OCI-LY7 (cell line): ENCODE measurements around the gene RPL26. TPM values are rescaled to one million over a fixed set of nuclear protein-coding genes. Genes with fewer than 3 reads are reported as not detected.

ENCODE experiments used
- BruUV-seq: library from RNA; stranded (reverse); fragments of 400-500 nt; replicated peaks from 2 replicates; lab custom pipeline; 2021; lab: Mats Ljungman, UMichigan
- CTCF ChIA-PET: fragments of 300-600 bp; sonication (Branson Sonifier 250); formaldehyde crosslinking; loops from one replicate; lab custom pipeline; 2022; ENCODE audit warnings: antibody characterized with exemption; ENCODE audit not compliant: unreplicated experiment; lab: Charles Lee
- POLR2A ChIA-PET: fragments of 300-600 bp; sonication (Branson Sonifier 250); formaldehyde crosslinking; loops from one replicate; lab custom pipeline; 2022; ENCODE audit warnings: antibody characterized with exemption; lab: Charles Lee
- DNase-seq: peaks from one replicate; pipeline ENCODE4 v3.0.0-alpha.2; 2015; ENCODE audit warnings: low spot score
- H2AFZ ChIP-seq: fragments of 200-600 bp; sonication (generic), shearing (Covaris generic); 2 replicates; pipeline ENCODE4 v1.6.1; 2014; ENCODE audit warnings: mild to moderate bottlenecking, antibody characterized with exemption, low read length, moderate library complexity
- H3K27ac ChIP-seq: fragments of 200-600 bp; sonication (generic); 2 replicates; pipeline ENCODE4 v1.5.1; 2014; ENCODE audit warnings: mixed run types, low read depth, mild to moderate bottlenecking, moderate library complexity, low read length, inconsistent platforms; ENCODE audit not compliant: poor library complexity, severe bottlenecking
- H3K36me3 ChIP-seq: fragments of 200-600 bp; sonication (generic); 2 replicates; pipeline ENCODE4 v1.6.1; 2014; ENCODE audit warnings: mild to moderate bottlenecking, antibody characterized with exemption, low read length, moderate library complexity, mixed read lengths; ENCODE audit not compliant: insufficient read depth
- H3K4me1 ChIP-seq: fragments of 200-600 bp; sonication (generic); 2 replicates; pipeline ENCODE4 v1.5.1; 2014; ENCODE audit warnings: mild to moderate bottlenecking, low read length; ENCODE audit not compliant: insufficient read depth, poor library complexity, severe bottlenecking
- H3K4me2 ChIP-seq: fragments of 200-600 bp; sonication (generic); 2 replicates; pipeline ENCODE4 v1.6.1; 2014; ENCODE audit warnings: mild to moderate bottlenecking, low read length
- H3K4me3 ChIP-seq: fragments of 200-600 bp; sonication (generic); 2 replicates; pipeline ENCODE4 v1.5.1; 2014; ENCODE audit warnings: mild to moderate bottlenecking, low read depth, low read length; ENCODE audit not compliant: poor library complexity, severe bottlenecking
- H3K79me2 ChIP-seq: fragments of 200-600 bp; sonication (generic); 2 replicates; pipeline ENCODE4 v1.6.1; 2016; ENCODE audit warnings: low read depth, mild to moderate bottlenecking, low read length, moderate library complexity, mixed read lengths; ENCODE audit not compliant: insufficient read depth
- H3K9me2 ChIP-seq: fragments of 200-600 bp; sonication (generic); 2 replicates; pipeline ENCODE4 v1.6.1; 2016; ENCODE audit warnings: mild to moderate bottlenecking, low read length, mixed read lengths; ENCODE audit not compliant: insufficient read depth
- H3K9me3 ChIP-seq: fragments of 200-600 bp; sonication (generic); 2 replicates; pipeline ENCODE4 v1.6.1; 2014; ENCODE audit warnings: mild to moderate bottlenecking, mixed run types, low read length, mixed read lengths
- H4K20me1 ChIP-seq: fragments of 200-600 bp; sonication (generic); 2 replicates; pipeline ENCODE4 v1.6.1; 2014; ENCODE audit warnings: mild to moderate bottlenecking, antibody characterized with exemption, low read length, moderate library complexity, mixed read lengths; ENCODE audit not compliant: insufficient read depth
- EZH2phosphoT487 ChIP-seq: fragments of 200-600 bp; sonication (generic); IDR thresholded peaks from 2 replicates; pipeline ENCODE4 v1.6.1; 2018; ENCODE audit warnings: low read depth, borderline replicate concordance, mild to moderate bottlenecking, mixed run types, antibody characterized with exemption, low read length, moderate library complexity, mixed read lengths
- intact Hi-C: fragments of 100-400 bp; cut with micrococcal nuclease; formaldehyde crosslinking; loops from one replicate; pipeline ENCODE4 v1.10.0; 2022; ENCODE audit not compliant: unreplicated experiment
- total RNA-seq, 2 experiments: library from RNA; depleted of rRNA in 1 of 2; stranded (reverse); fragments of >200 nt in 1 of 2; shearing (Covaris generic) in 1 of 2; gene quantifications; 2 replicates each; pipeline ENCODE4 v1.2.3, GENCODE V29; 2014 to 2022
- TF ChIP-seq, protein P1 (sequence below): fragments of 200-600 bp; sonication (generic); conservative IDR thresholded peaks from 2 replicates; pipeline ENCODE4 v1.5.1; 2014; ENCODE audit warnings: mild to moderate bottlenecking, antibody characterized with exemption, low read length, moderate library complexity, mixed read lengths

Gene RPL26
- total RNA-seq, 2 experiments from 2014 or later: 3,139 to 4,013 TPM

DNA sequence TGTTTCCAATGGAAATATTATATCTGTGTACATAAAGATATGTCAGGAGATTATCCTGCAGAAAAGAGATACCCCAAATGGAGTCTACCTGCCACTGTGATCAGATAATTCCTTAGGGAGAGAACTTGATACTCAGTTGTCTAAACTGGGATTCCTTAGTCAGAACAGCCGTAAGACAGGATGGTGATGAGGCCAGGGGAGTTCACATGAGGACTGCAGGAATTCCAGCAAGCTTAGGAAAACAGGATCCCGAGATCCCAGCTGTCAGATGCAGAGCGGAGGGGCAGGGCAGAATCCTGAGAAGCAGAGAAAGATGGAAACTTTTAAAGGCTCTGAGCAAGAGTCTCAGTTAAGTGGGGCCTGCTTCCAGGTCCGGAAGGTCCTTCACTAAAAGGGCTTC is 11.2 kb downstream of the RPL26 start:
- peaks cover 24% of the 10 kb centered on the region for H3K36me3 ChIP-seq
- no peak overlapping the region for H3K27ac ChIP-seq
- H3K4me1 ChIP-seq: peaks cover 10% of the 10 kb centered on the region
- no peaks in the 10 kb centered on the region for H3K9me3 ChIP-seq
- no peaks in the 10 kb centered on the region for H4K20me1 ChIP-seq
- no peak overlapping the region for H3K4me2 ChIP-seq
- DNase-seq: no peak
- intact Hi-C loops: no loop called here
- BruUV-seq: no TSS peak
- no peak overlapping the region for H3K4me3 ChIP-seq
- no peaks in the 10 kb centered on the region for H3K79me2 ChIP-seq
- H2AFZ ChIP-seq: no peak overlapping the region
- TF ChIP-seq EZH2phosphoT487: no peak
- TF ChIP-seq, protein P1, sequence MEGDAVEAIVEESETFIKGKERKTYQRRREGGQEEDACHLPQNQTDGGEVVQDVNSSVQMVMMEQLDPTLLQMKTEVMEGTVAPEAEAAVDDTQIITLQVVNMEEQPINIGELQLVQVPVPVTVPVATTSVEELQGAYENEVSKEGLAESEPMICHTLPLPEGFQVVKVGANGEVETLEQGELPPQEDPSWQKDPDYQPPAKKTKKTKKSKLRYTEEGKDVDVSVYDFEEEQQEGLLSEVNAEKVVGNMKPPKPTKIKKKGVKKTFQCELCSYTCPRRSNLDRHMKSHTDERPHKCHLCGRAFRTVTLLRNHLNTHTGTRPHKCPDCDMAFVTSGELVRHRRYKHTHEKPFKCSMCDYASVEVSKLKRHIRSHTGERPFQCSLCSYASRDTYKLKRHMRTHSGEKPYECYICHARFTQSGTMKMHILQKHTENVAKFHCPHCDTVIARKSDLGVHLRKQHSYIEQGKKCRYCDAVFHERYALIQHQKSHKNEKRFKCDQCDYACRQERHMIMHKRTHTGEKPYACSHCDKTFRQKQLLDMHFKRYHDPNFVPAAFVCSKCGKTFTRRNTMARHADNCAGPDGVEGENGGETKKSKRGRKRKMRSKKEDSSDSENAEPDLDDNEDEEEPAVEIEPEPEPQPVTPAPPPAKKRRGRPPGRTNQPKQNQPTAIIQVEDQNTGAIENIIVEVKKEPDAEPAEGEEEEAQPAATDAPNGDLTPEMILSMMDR: no peak
- POLR2A ChIA-PET: interaction anchor here (0.6 to 1.0 kb wide), 2 partner anchors 10 to 459 kb away, joined by 3 to 6 read pairs; no protein-coding TSS in a partner anchor
- CTCF ChIA-PET: no interaction called here
- H3K9me2 ChIP-seq: no peaks in the 10 kb centered on the region

DNA sequence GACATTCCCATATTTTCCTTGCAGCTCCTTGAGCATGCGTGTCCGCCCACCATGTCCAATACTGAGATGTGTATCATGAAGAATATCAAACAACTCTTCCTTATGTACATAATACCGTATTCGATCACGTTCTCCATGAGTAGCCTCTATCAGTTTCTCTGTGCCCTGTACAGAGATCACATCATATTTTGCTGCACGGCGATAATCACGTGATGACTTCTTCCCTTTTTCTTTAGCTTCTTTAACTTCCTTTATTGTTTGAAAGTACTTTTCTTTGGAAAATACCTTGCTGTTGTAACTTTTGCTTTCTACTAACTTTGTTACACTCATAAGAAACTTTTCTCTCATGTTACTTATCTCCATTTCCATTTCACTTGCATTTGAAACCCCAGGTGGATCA is 13.0 kb downstream of the RPL26 start:
- no peak for DNase-seq
- no peak overlapping the region for H2AFZ ChIP-seq
- H3K4me3 ChIP-seq: no peak overlapping the region
- no TSS peak for BruUV-seq
- TF ChIP-seq, protein P1: no peak
- no peak for TF ChIP-seq EZH2phosphoT487
- peaks cover 8% of the 10 kb centered on the region; the same call in 1 of the 2 replicates for H3K36me3 ChIP-seq
- no peaks in the 10 kb centered on the region for H3K79me2 ChIP-seq
- no peaks in the 10 kb centered on the region for H4K20me1 ChIP-seq
- ChIA-PET CTCF (interaction anchor here (0.6 kb wide), 1 partner anchor 14 kb away, joined by 3 read pairs; no protein-coding TSS in a partner anchor), POLR2A (no interaction called here)
- no peak overlapping the region for H3K27ac ChIP-seq
- no peak overlapping the region for H3K4me2 ChIP-seq
- intact Hi-C loops: no loop called here
- no peaks in the 10 kb centered on the region for H3K4me1 ChIP-seq
- H3K9me3 ChIP-seq: no peaks in the 10 kb centered on the region
- H3K9me2 ChIP-seq: no peaks in the 10 kb centered on the region

DNA sequence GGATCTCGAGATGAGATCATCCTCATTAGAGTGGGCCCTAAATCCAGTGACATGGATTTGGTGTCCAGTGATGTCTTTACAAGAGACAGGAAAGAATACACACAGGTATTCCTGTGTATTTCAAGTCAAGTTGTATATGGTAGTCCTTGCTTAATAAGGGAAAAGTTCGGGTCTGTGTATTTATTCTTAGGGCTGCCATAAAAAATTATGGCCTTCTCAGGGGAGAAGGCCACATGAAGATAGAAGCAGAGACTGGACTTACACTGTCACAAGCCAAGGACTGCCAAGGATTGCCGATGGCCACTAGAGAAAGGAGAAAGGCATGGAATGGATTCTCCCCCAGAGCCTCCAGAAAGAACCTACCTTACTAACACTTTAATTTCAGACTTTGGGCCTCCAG is 14.8 kb downstream of the RPL26 start:
- H2AFZ ChIP-seq: no peak overlapping the region
- no peak overlapping the region for H3K4me2 ChIP-seq
- H4K20me1 ChIP-seq: no peaks in the 10 kb centered on the region
- H3K36me3 ChIP-seq: peaks cover 6% of the 10 kb centered on the region; the same call in 1 of the 2 replicates
- no TSS peak for BruUV-seq
- no peaks in the 10 kb centered on the region for H3K9me2 ChIP-seq
- no peak overlapping the region for H3K4me3 ChIP-seq
- ChIA-PET POLR2A (no interaction called here), CTCF (no interaction called here)
- DNase-seq: no peak
- H3K79me2 ChIP-seq: no peaks in the 10 kb centered on the region
- H3K9me3 ChIP-seq: no peaks in the 10 kb centered on the region
- TF ChIP-seq, protein P1: no peak
- no peak for TF ChIP-seq EZH2phosphoT487
- no peak overlapping the region for H3K27ac ChIP-seq
- H3K4me1 ChIP-seq: no peaks in the 10 kb centered on the region
- intact Hi-C loops: no loop called here
